Pancreas (tissue), 10 donors: ENCODE results near the gene DECR2. TPM values are rescaled to one million over a fixed set of nuclear protein-coding genes. Genes with fewer than 3 reads are reported as not detected.

ENCODE experiments used
- ATAC-seq, 4 donors: fragments of 200-7000 bp; cut with Tn5 transposase; one replicate each; pipeline versions ENCODE4 v1.8.0 to v1.9.1; 2020; ENCODE audit warnings: mild to moderate bottlenecking in 4 of 4, moderate library complexity in 4 of 4
- DNase-seq, 6 donors: peaks; one replicate each; pipeline ENCODE4 v3.0.0-alpha.2; 2020
- FAIRE-seq: peaks from 2 replicates; lab custom pipeline; 2012; peaks lifted over from hg19 to GRCh38; lab: Jason Lieb, UNC
- H3K27ac ChIP-seq, 4 donors: fragments of 200-600 bp; sonication (generic); 1 replicate in 3 of 4; 2 replicates in 1 of 4; pipeline versions ENCODE4 v1.5.0 to v1.8.0; 2020
- H3K27me3 ChIP-seq, 4 donors: fragments of 200-600 bp; one replicate each; pipeline ENCODE4 v1.8.0; 2021
- H3K36me3 ChIP-seq, 3 donors: fragments of 200-600 bp; sonication (generic) in 1 of 3; one replicate each; pipeline versions ENCODE4 v1.5.0 to v1.8.0; 2020 to 2021
- H3K4me1 ChIP-seq, 3 donors: fragments of 200-600 bp; one replicate each; pipeline ENCODE4 v1.8.0; 2021
- H3K4me3 ChIP-seq, 4 donors: fragments of 200-600 bp; sonication (generic) in 2 of 4; one replicate each; pipeline versions ENCODE4 v1.5.0 to v1.8.0; 2020 to 2021
- H3K9me3 ChIP-seq, 4 donors: fragments of 200-600 bp; one replicate each; pipeline ENCODE4 v1.8.0; 2021
- WGBS, 2 donors: extraction: QIAGEN DNeasy Blood & Tissue Kit; methylation state at CpG; one replicate each; pipeline ENCODE4 v1.1.7; 2013; 5-methylcytosine and 5-hydroxymethylcytosine counted together
- intact Hi-C, 3 donors: fragments of 100-400 bp; cut with DNase I; formaldehyde crosslinking; loops; one replicate each; pipeline versions ENCODE4 v1.11.1 to v1.14.2; 2022
- polyA plus RNA-seq, 2 donors: library from polyadenylated mRNA; stranded (reverse); fragments of 200-250 nt; gene quantifications; one replicate each; pipeline ENCODE4 v1.2.3, GENCODE V29; 2013
- total RNA-seq, 6 donors: library from RNA; stranded (reverse); fragmentation: NEBNext Ultra II Directional in 4 of 6; extraction: Animal tissue kit (Norgen Biotek cat#: 25700) in 4 of 6; gene quantifications; one replicate each; pipeline versions ENCODE4 v1.2.1 to v1.2.4, GENCODE V29; 2021 to 2023
- TF ChIP-seq, protein P1 (sequence below), 4 donors: fragments of 200-600 bp; sonication (generic) in 3 of 4; IDR thresholded peaks; one replicate each; pipeline versions ENCODE4 v1.5.0 to v1.8.0; 2021; ENCODE audit warnings: antibody characterized with exemption in 4 of 4
- donor health status: healthy with polysubstance abuse.
- donor health status: DM: no; HTN: no; CAD: no; lungs with moderate emphysema.
- donor health status: DM: no; HTN: no; CAD: no.
- donor health status: control.
- donor health status: control.
- donor health status: Bipolar disorder and iron deficiency.
- donor health status: DM: yes; HTN: yes; CAD: no.
- donor health status: DM: no; HTN: no; CAD: no.
- donor health status: DM: no; HTN: no; CAD: no.
- donor health status: DM: yes; HTN: yes; CAD: no.

DECR2 gene
- total and polyA plus RNA-seq, 8 donors = 9.2 to 68.0 (median 18.5) TPM

DNA sequence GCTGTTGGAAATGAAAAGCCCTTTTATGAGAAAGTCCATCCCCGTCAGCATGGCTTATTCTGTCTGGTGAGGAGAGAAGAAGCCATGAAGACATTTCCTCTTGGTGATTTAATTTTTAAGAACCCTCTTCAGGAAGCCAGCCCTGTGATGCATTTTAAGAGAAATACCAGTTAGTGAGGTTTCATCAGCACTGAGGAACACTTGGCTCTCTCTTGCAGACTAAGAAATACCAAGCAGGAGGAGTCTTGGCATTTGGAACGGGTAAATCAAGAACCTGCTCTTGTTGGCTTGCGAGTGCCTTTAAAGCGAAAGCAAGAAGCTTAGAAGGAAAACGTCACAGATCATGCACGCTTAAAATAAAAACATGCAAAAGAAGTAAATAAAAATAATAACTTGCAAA is 41.3 kb downstream of the DECR2 start:
- Histone ChIP-seq H3K4me3 (no peak overlapping the region), H3K9me3 (no peaks in the 10 kb centered on the region), H3K27ac (no peak overlapping the region), H3K27me3 (no peaks in the 10 kb centered on the region), H3K36me3 (no peaks in the 10 kb centered on the region), H3K4me1 (no peaks in the 10 kb centered on the region)
- DNase-seq (no peak), ATAC-seq (no peak), FAIRE-seq (no peak)
- 86 to 92% methylated on average over 6 of the region's 6 CpGs for WGBS, 2 donors
- intact Hi-C loops = no loop called here
- TF ChIP-seq, protein P1, sequence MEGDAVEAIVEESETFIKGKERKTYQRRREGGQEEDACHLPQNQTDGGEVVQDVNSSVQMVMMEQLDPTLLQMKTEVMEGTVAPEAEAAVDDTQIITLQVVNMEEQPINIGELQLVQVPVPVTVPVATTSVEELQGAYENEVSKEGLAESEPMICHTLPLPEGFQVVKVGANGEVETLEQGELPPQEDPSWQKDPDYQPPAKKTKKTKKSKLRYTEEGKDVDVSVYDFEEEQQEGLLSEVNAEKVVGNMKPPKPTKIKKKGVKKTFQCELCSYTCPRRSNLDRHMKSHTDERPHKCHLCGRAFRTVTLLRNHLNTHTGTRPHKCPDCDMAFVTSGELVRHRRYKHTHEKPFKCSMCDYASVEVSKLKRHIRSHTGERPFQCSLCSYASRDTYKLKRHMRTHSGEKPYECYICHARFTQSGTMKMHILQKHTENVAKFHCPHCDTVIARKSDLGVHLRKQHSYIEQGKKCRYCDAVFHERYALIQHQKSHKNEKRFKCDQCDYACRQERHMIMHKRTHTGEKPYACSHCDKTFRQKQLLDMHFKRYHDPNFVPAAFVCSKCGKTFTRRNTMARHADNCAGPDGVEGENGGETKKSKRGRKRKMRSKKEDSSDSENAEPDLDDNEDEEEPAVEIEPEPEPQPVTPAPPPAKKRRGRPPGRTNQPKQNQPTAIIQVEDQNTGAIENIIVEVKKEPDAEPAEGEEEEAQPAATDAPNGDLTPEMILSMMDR (IDR thresholded peaks at IDR 0.05) = no peak

DNA sequence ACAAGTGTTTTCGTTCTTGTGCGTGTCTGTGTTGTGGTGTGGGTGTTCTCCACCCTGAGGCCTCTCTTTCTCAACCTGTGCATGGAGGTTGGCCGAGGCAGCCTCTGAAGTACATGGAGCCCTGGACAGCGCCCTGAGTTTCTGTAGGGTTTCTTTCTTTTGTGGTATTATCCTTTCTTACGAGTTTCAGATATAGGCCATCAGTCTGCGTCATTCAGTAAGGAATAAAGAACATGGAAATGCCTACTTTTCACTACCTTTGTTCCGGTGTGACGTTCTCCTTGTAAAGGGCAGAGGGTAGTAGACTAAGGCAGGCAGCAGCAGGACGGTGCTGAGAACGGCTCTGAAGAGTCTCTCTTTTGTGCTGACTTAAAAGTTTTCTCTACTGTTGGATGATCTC is 42.3 kb downstream of the DECR2 start:
- no peaks in the 10 kb centered on the region for H3K4me1 ChIP-seq
- DNase-seq (peak in 1 of 6 donors; percentile 2), ATAC-seq (no peak), FAIRE-seq (no peak)
- intact Hi-C loops = no loop called here
- H3K9me3 ChIP-seq = no peaks in the 10 kb centered on the region
- TF ChIP-seq, protein P1 (IDR thresholded peaks at IDR 0.05) = no peak
- no peaks in the 10 kb centered on the region for H3K36me3 ChIP-seq
- no peak overlapping the region for H3K27ac ChIP-seq
- H3K27me3 ChIP-seq = no peaks in the 10 kb centered on the region
- H3K4me3 ChIP-seq = no peak overlapping the region
- 92 to 93% methylated on average over 10 of the region's 10 CpGs for WGBS, 2 donors

DNA sequence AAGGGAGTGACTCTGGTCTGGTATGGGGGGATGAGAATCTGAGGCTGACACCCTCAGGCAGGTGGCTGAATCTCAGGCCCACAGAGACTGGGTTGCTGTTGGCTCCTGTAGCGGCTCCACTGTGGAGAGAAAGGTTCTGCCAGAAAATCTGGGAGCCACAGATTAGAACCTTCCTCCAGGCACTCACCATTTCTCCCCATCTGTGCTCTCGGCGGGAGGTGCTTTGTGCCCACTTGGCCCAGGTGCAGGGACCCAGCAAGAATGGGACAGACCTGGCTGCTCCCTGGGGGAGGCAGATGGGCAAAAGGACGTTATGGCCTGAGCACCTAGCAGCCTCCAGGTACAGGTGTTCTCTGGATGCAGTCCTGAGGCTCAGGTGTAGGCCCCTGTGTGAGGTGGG is 43.9 kb downstream of the DECR2 start:
- WGBS, 2 donors = 70 to 73% methylated on average over 4 of the region's 4 CpGs
- Histone ChIP-seq H3K4me1 (peaks cover 0 to 5% (median 0%) of the 10 kb centered on the region in 3 donors), H3K36me3 (no peaks in the 10 kb centered on the region), H3K9me3 (no peaks in the 10 kb centered on the region), H3K27me3 (no peaks in the 10 kb centered on the region), H3K27ac (no peak overlapping the region), H3K4me3 (no peak overlapping the region)
- intact Hi-C loops = no loop called here
- FAIRE-seq = no peak
- DNase-seq = peak in 1 of 6 donors; percentile 27
- no peak for ATAC-seq
- TF ChIP-seq, protein P1 (IDR thresholded peaks at IDR 0.05) = no peak

DNA sequence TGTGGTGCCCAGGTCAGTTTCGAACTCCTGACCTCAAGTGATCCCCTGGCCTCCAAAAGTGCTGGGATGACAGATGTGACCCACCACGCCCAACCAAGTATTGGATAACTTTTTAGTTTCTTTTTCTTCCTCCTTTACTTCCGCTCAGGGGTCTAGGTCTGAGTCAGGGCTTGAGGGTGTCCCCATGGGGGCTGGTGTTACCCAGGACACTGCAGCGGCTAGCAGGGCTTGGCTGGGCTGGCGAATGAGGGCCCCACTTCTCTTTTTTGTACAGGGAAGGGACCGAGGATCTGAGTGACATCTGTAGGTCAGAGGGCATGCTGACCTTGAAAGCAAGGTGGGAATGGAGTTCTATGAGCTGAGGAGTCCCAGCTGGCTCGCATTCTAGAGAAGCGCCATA is 48.7 kb downstream of the DECR2 start:
- Histone ChIP-seq H3K27me3 (no peaks in the 10 kb centered on the region), H3K9me3 (no peaks in the 10 kb centered on the region), H3K4me3 (no peak overlapping the region), H3K36me3 (no peaks in the 10 kb centered on the region), H3K27ac (peak overlapping the region in 2 of 4 donors; percentile 4 to 11), H3K4me1 (peaks cover 0 to 5% (median 0%) of the 10 kb centered on the region in 3 donors)
- peak in 2 of 4 donors; percentile 12 to 17 for ATAC-seq
- intact Hi-C loops = no loop called here
- no peak for FAIRE-seq
- 78 to 79% methylated on average over 8 of the region's 8 CpGs for WGBS, 2 donors
- peak in 1 of 6 donors; percentile 17 for DNase-seq
- TF ChIP-seq, protein P1 (IDR thresholded peaks at IDR 0.05) = no peak

DNA sequence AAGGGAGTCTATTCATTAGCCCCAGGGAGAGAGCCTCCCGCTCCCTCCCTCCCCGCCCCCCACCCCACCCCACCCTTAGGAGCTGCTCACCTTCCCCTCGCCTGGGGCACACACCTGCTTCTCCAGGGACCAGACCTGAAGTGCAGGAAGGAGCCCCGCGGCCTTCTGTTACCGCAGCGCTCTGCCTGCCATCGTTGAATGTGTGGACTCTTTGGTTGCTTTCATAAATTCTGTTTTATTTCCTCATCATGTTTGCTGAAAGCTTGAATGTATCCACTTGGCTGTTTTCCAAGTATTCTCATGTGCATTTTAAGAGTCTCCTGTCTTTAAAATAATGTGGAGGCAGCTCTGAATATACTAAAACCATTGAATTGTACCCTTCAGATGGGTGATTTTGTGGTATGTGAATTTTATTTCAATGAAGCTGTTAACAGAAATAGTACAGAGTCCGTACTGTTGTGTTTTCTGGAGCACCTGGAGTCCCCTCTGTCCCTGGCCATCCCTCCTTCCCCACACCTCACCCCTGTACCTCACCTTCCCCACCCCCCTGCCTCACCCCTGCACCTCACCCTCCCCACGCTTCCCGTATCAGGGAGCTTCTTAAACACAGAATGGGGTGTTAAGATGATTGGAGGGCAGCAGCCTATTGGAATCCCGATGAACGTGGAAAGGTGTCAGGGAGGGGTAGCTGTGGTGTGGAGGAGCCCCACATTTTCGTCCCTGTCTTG is 49.3 kb downstream of the DECR2 start:
- TF ChIP-seq, protein P1 (IDR thresholded peaks at IDR 0.05) = no peak
- peak in 1 of 6 donors; percentile 44 for DNase-seq
- Histone ChIP-seq H3K4me1 (peaks cover 0 to 5% (median 0%) of the 10 kb centered on the region in 3 donors), H3K4me3 (no peak overlapping the region), H3K27ac (peak overlapping the region in 2 of 4 donors; percentile 4 to 11), H3K27me3 (no peaks in the 10 kb centered on the region), H3K36me3 (no peaks in the 10 kb centered on the region), H3K9me3 (no peaks in the 10 kb centered on the region)
- FAIRE-seq = no peak
- intact Hi-C loops = no loop called here
- WGBS, 2 donors = 66 to 77% methylated on average over 13 to 14 of the region's 14 CpGs
- ATAC-seq = peak in 2 of 4 donors; percentile 52 to 56
